GM06990 (cell line): ENCODE results near the gene AKT3.
"Not testable (repeated sequence)": the region's sequence is repeated elsewhere in the genome, so short reads cannot be mapped to it uniquely, and the experiment has no call there.

ENCODE experiments used
- DNase-seq: peaks from one replicate; pipeline ENCODE4 v3.0.0-alpha.2; 2011; ENCODE audit not compliant: insufficient read length; ENCODE audit errors: extremely low read depth
- H3K27me3 ChIP-seq: replicated peaks from 2 replicates; pipeline ENCODE4 v1.6.0; 2011; ENCODE audit warnings: low read length; ENCODE audit not compliant: control insufficient read depth, insufficient read depth
- H3K36me3 ChIP-seq: 2 replicates; pipeline ENCODE4 v1.5.1; 2011; ENCODE audit warnings: low read length; ENCODE audit not compliant: control insufficient read depth, insufficient read depth
- H3K4me3 ChIP-seq: replicated peaks from 2 replicates; pipeline ENCODE4 v1.5.1; 2011; ENCODE audit warnings: low read depth, mild to moderate bottlenecking, control low read depth, low read length
- CTCF ChIP-seq: IDR thresholded peaks from 2 replicates; pipeline ENCODE4 v1.5.1; 2011; ENCODE audit warnings: low read length, control low read depth, mild to moderate bottlenecking, inconsistent platforms; ENCODE audit not compliant: insufficient read depth, poor library complexity, severe bottlenecking

The AKT3 gene

DNA sequence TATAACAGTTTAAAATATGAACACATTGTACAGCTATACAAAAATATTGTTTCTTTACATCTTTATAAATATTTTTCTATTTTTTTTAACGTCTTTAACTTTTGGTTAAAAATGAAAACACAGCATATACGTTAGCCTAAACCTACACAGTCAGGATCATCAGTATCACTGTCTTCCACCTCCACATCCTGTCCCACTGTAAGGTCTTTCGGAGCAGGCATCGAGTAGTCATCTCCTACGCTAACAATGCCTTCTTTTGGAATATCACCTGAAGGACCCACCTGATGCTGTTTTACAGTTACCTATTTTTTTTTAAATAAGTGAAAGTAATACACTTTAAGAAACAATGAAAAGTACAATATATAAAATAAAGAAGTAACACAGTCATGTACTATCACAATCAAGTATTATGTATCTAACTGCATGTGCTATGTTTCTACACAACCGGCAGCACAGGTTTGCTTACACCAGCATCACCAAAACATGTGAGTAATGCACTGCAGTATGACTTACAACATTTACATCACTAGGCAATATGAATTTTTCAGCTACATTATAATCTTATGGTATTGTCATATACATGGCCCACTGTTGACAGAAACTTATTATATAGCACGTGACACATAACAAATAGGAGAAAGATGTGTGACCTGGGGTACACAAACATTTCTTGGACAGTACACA is 254.4 kb downstream of the AKT3 start:
- Histone ChIP-seq H3K4me3 (no peak overlapping the region), H3K27me3 (no peaks in the 10 kb centered on the region), H3K36me3 (no peaks in the 10 kb centered on the region)
- DNase-seq = no peak
- no peak for TF ChIP-seq CTCF

- TF ChIP-seq CTCF = no peak
Measured at GRCh38 chr1:243594455-243594854, 255.6 kb downstream of the AKT3 start.

DNA sequence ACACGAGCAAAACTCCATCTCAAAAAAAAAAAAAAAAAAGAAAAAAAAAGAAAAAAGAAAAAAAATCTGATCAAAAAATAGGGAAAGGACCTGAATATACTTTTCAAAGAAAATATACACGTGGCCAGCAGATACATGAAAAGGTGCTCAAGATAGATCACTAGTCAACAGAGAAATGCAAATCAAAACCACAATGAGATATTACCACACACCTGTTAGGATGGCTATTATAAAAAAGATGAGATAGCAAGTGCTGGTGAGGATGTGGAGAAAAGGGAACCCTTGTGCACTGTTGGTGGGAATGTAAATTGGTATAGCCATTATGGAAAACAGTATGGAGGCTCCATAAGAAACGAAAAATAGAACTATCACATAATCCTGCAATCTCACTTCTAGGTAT is 260.8 kb downstream of the AKT3 start:
- H3K36me3 ChIP-seq, H3K4me3 ChIP-seq, H3K27me3 ChIP-seq: not testable (repeated sequence)
- DNase-seq = peak; percentile 41

More at GRCh38 chr1:243594455-243594854, 255.6 kb downstream of the AKT3 start:
- no peak overlapping the region for H3K4me3 ChIP-seq
- no peak for DNase-seq
- no peaks in the 10 kb centered on the region for H3K27me3 ChIP-seq
- no peaks in the 10 kb centered on the region for H3K36me3 ChIP-seq

GRCh38 chr1:243587823-243588560 is 262.1 kb downstream of the AKT3 start:
- H3K36me3 ChIP-seq = no peaks in the 10 kb centered on the region
- no peak for TF ChIP-seq CTCF
- H3K27me3 ChIP-seq = no peaks in the 10 kb centered on the region
- DNase-seq = peak; percentile 30
- peak overlapping the region; percentile 14; the same call in 1 of the 2 replicates for H3K4me3 ChIP-seq

DNA sequence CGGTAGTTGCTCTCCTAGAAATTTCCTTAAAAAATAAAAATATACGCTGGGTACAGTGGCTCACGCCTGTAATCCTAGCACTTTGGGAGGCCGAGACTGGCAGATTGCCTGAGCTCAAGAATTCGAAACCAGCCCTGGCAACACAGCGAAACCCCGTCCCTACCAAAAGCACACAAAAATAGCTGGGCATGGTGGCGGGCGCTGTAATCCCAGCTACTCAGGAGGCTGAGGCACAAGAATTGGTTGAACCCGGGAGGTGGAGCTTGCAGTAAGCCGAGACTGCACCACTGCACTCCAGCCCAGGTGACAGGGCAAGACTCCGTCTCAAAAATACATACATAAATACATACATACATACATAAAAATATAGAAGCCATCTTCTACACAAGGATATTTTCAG is 262.8 kb downstream of the AKT3 start:
- Histone ChIP-seq H3K27me3 (no peaks in the 10 kb centered on the region), H3K4me3 (no peak overlapping the region), H3K36me3 (no peaks in the 10 kb centered on the region)
- no peak for DNase-seq
- TF ChIP-seq CTCF = no peak

DNA sequence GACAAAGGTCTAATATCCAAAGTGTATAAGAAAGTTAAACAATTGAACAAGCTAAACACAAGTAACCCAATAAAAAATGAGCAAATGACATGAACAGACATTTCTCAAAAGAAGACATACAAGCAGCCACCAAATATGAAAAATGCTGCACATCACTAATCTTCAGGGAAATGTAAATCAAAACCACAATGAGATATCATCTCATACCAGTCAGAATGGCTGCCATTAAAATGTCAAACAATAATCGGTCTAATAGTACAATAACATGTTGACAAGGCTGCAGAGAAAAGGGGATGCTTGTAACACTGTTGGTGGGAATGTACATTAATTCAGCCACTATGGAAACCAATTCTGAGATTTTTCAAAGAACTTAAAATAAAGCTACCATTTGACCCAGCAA is 264.1 kb downstream of the AKT3 start:
- Histone ChIP-seq H3K4me3 (no peak overlapping the region), H3K27me3 (no peaks in the 10 kb centered on the region), H3K36me3 (no peaks in the 10 kb centered on the region)
- TF ChIP-seq CTCF = no peak
- no peak for DNase-seq
